ENCODE results near the gene BMP10. TPM values are rescaled to one million over a fixed set of nuclear protein-coding genes. Genes with fewer than 3 reads are reported as not detected.
"Not testable (repeated sequence)": the region's sequence is repeated elsewhere in the genome, so short reads cannot be mapped to it uniquely, and the experiment has no call there.

BMP10 gene
- polyA plus RNA-seq (2013, experiment 1 of 2; ENCODE audit: insufficient read length) = not detected
- not detected for polyA plus RNA-seq (2013, experiment 2 of 2; ENCODE audit: insufficient read length)

DNA sequence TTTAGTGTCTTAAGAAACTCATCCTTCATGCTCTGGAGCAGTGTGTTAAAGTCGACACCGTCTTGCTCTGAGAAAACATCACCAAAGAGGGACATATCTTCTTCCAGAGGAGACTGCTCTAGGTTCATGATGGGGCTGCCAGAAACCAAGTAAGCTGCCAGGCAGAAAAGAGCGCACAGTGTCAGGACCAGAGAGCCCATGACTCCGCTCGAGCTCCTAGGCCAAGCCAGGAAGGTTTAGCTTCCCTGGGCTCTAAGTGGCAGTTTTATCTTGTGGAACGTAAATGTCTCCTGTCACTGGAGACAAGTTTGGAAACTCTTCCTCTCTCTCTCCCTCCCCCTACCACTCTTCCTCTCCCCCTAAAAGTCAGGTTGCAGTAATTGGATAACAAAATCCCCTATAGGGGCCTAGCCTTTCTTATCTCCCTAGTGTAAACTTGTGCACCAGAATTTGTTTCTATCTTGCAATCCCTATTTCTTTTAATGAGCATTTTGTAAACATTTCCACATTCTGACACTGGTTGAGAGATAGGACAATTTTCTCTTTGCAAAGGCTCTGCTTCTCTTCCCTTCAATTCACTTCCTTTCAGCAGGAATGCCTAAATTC lies at the start of gene BMP10:
Gene BMP10, minus strand, starts transcription at position 239 of the 606 bp plus-strand sequence. Its CDS starts 39 bp downstream, at position 200.
- DNase-seq = no peak

DNA sequence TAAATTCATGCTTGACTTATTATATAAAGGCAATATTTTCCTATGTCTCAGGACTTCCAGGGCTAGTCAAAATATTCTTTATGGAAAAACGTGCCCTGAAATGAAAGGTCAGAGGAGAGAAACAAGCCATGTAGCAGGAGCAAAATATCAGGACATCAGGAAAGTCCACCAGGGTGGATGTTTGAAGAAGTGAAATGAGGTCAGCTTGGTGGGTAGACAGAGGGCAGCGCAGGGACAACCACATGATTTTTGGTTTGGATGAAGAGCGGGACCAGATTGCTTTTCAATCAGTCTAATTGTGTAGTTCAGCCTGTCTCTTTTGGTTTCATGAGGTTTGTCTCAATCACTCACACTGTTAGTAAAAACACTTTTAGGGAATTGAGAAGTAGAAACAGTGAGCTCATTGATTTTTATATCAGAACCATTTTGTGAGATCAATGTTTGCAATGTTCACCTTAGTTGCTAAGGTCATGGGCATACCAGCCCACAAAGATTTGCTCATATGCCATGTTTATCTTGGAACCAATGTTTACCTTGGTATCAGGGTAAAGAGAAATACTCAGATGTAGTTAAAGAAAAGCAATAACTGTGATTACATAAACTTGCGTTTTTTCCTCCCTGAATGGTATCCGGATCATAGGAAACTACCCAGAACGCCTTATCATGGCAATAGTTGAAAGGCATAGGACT lies 49.4 kb upstream of the BMP10 start:
- DNase-seq = no peak

- DNase-seq = no peak
These were observed 47.3 kb upstream of the BMP10 start for GRCh38 chr2:68918497-68918896.

DNA sequence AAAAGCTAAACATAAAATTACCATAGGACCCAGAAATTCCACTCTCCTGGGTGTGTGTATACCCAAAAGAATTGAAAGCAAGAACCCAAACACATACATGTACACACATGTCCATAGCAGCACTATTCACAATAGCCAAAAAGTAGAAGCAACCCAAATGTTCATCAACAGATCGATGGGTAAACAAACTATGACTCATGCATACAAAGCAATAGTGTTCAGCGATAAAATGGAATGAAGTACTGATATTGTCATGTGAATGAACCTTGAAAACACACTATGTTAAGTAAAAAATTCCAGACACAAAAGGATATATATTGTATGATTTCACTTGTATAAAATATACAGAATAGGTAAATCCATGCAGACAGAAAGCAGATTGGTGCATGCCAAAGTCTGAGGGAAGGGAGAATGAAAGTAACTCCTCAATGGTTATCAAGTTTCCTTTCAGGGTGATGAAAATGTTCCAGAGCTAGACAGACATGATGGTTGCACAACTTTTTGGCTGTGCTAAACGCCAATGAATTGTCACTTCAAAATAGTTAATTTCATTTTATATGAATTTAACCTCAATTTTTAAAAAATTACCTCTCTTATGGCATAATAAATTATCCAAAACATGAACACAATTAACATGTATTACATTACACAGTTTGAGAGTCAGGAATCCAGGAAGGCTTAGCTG lies 46.0 kb upstream of the BMP10 start:
- no peak for DNase-seq

DNA sequence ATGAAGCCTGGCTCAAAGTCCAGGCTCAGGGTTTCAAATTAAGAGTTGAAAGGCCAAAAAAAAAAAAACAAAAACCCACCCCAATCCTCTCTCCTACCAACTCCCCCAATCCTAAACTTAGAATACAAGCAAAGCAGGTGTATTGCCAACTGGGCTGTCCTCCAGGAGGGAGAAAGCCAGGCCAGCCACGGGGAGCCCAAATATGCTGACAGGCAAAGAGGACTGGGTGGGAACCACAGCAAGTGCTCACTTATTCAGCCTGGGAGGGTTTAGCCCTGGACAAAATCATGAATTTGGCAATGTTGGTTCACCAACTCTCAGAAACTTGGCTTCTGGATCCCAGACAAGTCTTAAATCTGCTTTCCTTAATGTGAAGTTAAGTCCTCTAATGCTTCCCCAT lies 45.0 kb upstream of the BMP10 start:
- no peak for DNase-seq

GRCh38 chr2:68915393-68915792 lies 44.2 kb upstream of the BMP10 start:
- no peak for DNase-seq

GRCh38 chr2:68913359-68913758 lies 42.2 kb upstream of the BMP10 start:
- DNase-seq = no peak

DNA sequence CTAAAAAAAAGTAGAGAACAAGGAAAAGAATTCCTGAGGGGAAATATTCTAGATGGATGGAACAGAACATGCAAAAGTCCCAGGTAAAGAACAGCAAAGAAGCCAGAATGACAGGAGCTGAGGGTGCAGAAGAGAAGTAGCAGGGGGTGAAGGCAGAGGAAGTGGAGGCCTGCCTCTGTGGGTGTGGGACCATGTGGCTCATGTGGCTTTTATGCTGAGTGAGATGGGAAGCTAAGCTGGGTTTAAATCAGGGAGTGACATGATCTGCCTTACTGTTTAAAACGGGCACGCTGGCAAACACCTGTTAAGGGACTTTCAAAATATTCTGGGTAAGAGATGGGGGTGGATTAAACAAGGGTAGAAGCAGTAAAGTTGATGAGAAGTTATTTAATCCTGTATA lies 41.5 kb upstream of the BMP10 start:
- DNase-seq = no peak

DNA sequence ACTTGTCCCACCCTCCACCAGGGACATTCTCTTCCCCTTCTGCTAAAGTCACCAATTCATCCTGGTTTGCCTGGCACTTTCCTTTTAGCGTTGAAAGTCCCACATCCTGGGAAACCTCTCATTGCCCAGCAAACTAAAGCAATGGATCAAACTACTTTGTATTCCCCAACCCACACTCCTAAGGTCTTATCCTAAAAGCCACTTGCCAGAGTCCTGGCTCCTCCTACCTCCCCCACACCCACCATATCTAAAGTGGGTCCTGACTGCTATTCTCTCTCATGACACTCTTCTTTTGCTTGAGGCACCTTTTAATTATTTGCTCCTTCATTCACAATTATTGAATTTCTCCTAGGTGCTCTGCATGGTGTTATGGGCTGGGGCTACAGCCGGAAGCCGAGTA lies 40.9 kb upstream of the BMP10 start:
- no peak for DNase-seq

DNA sequence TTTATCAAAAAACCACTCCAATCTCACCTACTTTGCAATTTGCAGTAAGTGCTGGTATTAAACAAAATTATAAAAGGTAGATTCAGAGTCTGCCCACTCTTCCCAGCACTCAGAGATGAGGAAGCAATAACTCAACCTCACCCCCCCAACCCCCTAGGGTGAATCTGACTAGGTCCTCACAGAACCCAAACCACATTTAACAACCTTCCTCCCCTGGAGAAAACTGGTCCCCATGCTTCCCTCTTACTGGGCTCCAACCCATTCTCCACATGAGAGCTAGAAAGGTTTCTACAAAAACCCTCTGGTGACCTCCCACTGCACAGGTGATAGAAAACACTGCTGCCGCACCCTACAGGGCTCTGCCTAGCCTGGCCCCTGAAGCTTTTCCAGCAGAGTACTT lies 40.5 kb upstream of the BMP10 start:
- no peak for DNase-seq

- no peak for DNase-seq
These were observed 40.0 kb upstream of the BMP10 start for GRCh38 chr2:68911246-68911645.

DNA sequence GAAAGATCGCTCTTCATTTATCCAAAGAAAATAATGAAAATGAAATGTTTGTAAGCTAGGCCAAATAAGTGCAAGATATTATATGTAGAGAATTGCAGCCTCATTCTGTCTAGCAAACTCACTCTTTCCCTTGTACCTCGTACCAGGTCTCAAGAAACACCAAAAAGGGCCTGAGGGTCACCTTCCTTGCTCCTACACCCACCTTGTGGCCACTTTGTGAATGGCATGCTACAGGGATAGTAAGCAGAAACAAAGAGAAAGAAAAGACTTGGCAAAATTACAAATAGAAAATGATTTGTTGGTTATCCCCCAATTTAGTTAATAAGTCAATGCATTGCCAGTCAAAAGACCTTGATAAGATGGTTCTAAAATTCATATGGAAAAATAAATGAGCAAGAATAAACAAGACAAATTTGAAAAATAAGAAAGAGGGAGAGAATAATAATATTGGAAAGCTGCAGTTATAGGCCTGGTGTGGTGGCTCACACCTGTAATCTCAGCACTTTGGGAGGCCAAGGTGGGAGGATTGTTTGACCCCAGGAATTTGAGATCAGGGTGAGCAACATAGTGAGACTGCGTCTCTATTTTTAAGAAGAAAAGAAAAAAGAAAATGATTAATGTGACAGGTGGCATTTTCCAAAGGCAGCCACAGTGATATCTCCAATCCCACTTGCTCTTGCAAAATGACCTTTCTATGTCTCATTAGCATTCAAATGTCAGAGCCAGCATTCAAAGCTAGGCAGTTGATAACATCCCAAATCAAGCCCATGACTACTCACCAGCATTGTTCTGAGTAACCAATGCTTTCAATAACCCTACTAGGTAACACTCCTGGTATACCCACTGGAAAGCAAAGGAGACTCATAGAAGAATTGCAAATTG lies 38.8 kb upstream of the BMP10 start:
- DNase-seq = peak; percentile 65

DNA sequence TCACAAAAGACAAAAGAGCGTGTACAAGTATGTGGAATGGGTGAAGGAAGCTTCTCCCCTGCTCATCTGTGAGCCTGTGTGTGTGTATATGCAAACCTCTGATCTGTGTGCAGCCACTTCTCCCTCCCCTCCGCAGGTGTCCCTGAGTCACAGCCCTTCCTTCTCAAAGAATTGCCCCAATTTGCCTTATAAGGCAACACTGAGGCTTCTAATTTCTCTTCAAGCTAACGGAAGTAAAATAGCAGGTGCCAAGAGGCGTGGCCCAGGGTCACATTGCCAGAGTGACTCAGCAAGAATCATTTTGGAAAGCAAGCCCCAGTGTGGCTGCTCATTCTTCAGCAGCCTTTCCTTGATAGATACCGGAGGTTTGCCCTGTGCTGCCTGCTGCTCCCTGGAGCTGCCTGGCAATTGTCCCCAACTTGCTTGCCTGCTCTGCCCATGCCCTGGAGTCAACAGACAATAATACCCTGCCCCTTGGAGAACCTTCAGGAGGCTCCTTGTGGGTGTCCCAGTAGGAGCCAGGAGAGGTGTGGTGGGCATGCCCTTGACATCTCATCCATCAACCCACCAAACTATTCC lies 37.3 kb upstream of the BMP10 start:
- peak; percentile 45 for DNase-seq

- DNase-seq = no peak
These were observed 36.7 kb upstream of the BMP10 start for GRCh38 chr2:68907920-68908253.

DNA sequence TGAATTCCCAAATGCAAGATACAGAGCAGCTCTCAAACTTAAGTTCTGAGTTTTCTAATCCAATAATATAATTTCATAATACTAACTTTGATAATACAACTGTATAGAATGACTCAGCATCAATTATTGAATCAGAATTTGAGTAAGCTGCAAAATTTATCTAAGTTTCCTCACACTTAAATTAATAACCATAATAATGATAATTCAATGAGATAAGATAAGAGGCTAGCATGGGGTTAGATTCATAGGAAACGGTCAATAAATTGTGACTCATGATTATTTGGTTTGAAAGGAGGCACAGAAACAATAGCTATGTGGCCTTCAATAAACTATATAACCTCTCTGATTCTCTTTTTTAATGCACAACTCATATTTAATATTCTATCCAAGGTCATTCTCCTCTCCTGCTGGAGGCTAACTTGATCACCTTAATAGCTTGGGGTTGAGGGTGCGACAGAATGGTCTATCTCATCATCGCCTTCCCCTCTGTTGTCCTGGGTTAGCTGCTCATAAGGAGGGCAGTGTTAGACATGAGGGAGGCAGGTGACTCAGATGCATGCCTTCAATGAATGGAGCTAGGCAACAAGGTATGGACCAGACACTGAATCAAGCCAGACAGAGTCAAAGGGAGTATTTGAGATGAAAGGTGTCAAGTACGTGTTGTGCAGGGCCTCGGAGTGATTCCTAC lies 36.2 kb upstream of the BMP10 start:
- DNase-seq = no peak

DNA sequence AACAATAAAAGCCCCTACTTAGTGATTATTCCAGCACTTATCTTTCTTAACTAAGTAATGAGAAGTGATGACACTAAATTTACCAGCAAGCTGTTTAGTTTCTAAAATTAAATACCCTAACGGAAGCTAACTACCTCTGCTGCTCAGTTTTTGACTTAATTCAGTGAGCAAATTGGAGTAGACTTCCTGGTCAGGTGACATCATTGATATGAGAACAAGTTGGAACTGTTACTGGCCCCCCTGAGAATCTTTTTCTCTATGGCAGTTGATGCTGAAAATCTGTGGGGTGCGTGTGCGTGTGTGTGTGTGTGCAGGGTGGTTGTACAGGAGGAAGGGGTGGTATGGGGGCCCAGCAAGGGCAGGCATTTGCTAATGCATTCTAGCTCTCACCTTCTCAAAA lies 35.5 kb upstream of the BMP10 start:
- DNase-seq = no peak

DNA sequence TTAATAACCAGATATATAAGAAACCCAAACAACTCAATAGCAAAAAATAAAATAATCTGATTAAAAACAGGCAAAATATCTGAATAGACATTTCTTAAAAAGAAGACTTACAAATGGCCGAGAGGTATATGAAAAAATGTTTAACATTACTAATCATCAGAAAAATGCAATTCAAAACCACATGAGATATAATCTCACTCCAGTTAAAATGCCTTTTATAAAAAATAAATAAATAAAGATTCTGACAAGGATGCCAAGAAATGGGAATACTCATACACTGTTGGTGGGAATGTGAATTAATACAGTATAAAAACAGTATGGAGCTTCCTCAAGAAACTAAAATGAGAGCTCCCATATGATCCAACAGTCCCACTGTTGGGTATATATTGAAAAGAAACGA lies 33.9 kb upstream of the BMP10 start:
- DNase-seq = peak; percentile 21

GRCh38 chr2:68901561-68901960 lies 30.4 kb upstream of the BMP10 start:
- no peak for DNase-seq

DNA sequence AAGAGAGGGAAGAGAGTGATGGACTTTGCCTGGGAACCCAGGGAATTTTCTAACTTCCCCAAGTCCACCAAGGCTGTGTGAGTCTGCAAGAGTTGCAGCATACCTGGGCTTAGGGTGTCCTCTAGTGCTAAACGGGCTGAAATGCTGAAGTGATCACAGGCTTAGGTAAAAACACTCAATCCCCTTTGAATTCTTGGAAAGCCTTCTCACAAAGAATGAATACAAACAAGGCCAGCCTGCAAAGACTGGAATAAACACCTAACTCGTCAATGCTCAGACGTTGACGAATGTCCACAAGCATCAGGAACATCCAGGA lies 30.0 kb upstream of the BMP10 start:
- peak; percentile 13 for DNase-seq

DNA sequence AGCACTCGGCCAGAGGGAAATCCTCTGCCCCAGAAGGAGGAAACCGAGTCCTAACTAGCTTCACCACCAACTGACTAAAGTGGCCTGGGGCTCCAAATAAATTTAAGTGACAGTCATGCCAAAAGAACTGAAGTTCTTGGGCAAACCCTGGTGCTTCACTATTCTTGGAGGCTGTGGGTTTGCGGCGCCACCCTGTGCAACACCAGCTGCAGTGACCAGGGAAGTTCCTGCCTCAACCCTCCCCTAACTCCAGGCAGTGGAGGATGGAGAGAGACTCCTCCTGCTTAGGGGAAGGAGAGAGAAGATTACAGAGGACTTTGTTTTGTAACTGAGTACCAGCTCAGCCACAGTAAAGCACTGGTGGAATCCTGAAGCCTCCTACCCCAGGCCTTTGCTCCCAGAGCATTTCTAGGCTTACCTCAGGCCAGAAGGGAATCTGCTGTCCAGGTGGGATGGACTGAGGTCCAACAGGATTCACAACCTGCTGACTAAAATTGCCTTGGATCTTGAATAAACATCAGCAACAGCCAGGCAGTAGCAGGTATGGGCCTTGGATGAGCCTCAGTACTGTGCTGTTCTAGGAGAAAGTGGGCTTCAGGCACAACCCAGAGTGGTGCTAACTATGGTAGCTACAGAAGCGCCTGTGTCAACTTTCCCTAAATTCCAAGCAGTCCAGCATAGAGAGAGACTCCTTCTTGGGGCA lies 29.4 kb upstream of the BMP10 start:
- DNase-seq = no peak

- DNase-seq = not testable (repeated sequence)
These were observed 24.8 kb upstream of the BMP10 start for GRCh38 chr2:68895981-68896380.

All from fibroblast of skin of scalp (primary cell).